Stimulated activated CD4-positive, alpha-beta T cell treated with anti-CD3 and anti-CD28 coated beads, Interleukin-4, amount 100 ng/mL, for 1 hour (primary cell): Measurements from ENCODE around the gene HAP1.
"Not testable (repeated sequence)": the region's sequence is repeated elsewhere in the genome, so short reads cannot be mapped to it uniquely, and the experiment has no call there.

Source experiments
- DNase-seq: peaks from one replicate; pipeline ENCODE4 v3.0.0-alpha.2; 2020

The HAP1 gene

GRCh38 chr17:41734139-41734948, at the start of gene HAP1:
HAP1 (minus strand) TSS chr17:41734643; CDS start chr17:41734634, 9 bp downstream.
- peak; percentile 26 for DNase-seq

GRCh38 chr17:41782142-41782541, 47.7 kb upstream of the HAP1 start:
- no peak for DNase-seq

GRCh38 chr17:41781404-41782110, 47.1 kb upstream of the HAP1 start:
- DNase-seq = no peak

GRCh38 chr17:41779954-41780353, 45.5 kb upstream of the HAP1 start:
- no peak for DNase-seq

GRCh38 chr17:41777574-41778188, 43.2 kb upstream of the HAP1 start:
- DNase-seq = no peak

GRCh38 chr17:41777157-41777573, 42.7 kb upstream of the HAP1 start:
- no peak for DNase-seq

GRCh38 chr17:41776262-41776900, 41.9 kb upstream of the HAP1 start:
- not testable (repeated sequence) for DNase-seq

- no peak for DNase-seq
These were observed 41.2 kb upstream of the HAP1 start for GRCh38 chr17:41775394-41776226.

- no peak for DNase-seq
These were observed 39.3 kb upstream of the HAP1 start for GRCh38 chr17:41773731-41774193.

- DNase-seq = no peak
These were observed 38.7 kb upstream of the HAP1 start for GRCh38 chr17:41773190-41773588.

GRCh38 chr17:41772586-41773189, 38.2 kb upstream of the HAP1 start:
- DNase-seq = no peak

- DNase-seq = no peak
These were observed 37.8 kb upstream of the HAP1 start for GRCh38 chr17:41772218-41772585.

GRCh38 chr17:41771389-41772206, 37.2 kb upstream of the HAP1 start:
- no peak for DNase-seq

GRCh38 chr17:41769985-41770384, 35.5 kb upstream of the HAP1 start:
- no peak for DNase-seq

- no peak for DNase-seq
These were observed 35.0 kb upstream of the HAP1 start for GRCh38 chr17:41769346-41769862.

- no peak for DNase-seq
These were observed 34.3 kb upstream of the HAP1 start for GRCh38 chr17:41768682-41769288.

GRCh38 chr17:41767324-41768042, 33.0 kb upstream of the HAP1 start:
- DNase-seq = no peak

- no peak for DNase-seq
These were observed 31.7 kb upstream of the HAP1 start for GRCh38 chr17:41766135-41766534.

- DNase-seq = no peak
These were observed 28.9 kb upstream of the HAP1 start for GRCh38 chr17:41763327-41763726.

GRCh38 chr17:41762841-41763240, 28.4 kb upstream of the HAP1 start:
- DNase-seq = no peak
